NCI-H82 (cell line): Measurements from ENCODE around the gene DAAM1.

Experiments
- DNase-seq: peaks from one replicate; lab custom pipeline; 2025; lab: John Stamatoyannopoulos, UW

The DAAM1 gene

GRCh38 chr14:59188461-59189090 is at the start of gene DAAM1:
Gene DAAM1 (plus strand): TSS chr14:59188667. CDS start chr14:59263478, 74,811 bp downstream.
- DNase-seq = peak; percentile 99

DNA sequence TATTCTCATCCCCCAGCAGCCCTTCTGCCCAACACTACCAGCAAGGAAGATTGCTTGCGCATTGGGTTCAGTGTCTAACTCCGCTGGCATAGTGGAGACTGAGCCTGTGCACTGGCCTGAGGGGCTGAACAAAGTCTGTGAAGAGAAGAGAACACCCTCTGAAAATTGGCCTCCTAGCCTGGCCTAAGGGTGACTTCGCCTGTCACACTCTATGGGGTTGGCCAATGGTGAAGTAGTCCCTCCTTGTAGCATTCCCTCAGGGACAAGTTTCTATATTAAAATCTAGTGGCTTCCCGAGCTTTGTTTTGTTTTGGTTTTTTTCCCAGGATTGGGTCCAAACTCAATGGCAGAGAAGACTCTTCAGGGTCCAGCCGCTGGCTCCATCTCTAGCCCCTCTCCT is 49.1 kb upstream of the DAAM1 start:
- DNase-seq = no peak

- DNase-seq = peak; percentile 63
These were observed 48.2 kb upstream of the DAAM1 start for GRCh38 chr14:59140106-59140843.

DNA sequence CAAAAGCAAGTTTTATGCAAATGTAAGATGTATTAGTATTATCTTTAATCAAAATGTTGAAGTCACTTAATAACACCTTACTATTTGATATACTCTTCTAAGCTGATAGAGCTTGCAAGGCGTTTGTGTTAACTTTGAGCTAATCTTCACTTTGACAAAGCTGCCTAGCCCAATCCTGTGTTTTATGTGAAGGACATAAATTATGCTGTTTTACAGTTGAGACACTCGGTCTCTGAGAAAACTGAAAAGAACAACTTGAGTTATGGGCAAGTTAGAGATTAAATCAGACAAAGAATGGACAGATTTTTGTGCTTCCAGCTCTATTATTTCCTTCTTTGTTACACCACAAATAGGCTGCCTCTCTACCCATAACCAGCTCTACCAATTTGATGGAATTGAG is 42.0 kb upstream of the DAAM1 start:
- no peak for DNase-seq

GRCh38 chr14:59147007-59147406 is 41.5 kb upstream of the DAAM1 start:
- no peak for DNase-seq

- no peak for DNase-seq
These were observed 40.0 kb upstream of the DAAM1 start for GRCh38 chr14:59148334-59148900.

- DNase-seq = no peak
These were observed 37.5 kb upstream of the DAAM1 start for GRCh38 chr14:59150990-59151389.

- DNase-seq = no peak
These were observed 34.1 kb upstream of the DAAM1 start for GRCh38 chr14:59154373-59154772.

DNA sequence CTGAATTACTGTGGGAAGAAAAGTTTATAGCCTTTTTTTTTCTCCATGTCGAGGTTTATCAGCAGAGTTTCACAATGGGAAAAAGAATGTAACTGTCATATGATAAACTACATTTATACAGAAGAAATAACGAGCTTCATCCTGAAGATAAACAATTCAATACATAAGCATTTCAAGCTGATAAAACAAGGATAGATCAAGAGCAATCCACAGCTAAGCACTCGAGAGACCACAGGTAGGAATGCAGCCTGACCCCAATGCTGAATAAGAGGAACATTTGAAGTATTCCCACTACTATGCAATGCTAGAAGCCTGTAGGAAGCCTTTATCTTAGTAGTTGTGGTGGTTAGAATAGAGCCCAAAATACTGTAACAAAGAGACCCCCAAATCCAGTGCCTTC is 32.6 kb upstream of the DAAM1 start:
- DNase-seq = no peak

DNA sequence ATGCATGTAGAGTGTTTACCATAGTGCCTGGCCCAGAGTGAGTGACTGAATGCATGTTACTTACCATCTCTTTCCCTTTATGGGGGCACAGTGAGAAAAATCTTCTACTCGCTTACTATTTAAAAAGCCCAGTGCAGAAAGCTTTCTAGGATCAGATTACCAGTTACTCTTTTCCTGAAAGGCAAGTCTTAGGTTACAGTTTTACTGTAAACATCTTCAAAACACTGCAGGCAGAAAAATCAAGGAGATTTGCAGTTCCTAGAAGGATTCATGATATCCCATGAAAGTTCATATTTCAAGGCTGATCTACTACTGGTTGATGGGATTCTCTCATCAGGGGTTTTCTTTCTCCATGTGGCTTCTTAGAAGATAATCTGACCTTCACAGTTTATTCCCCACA is 29.3 kb upstream of the DAAM1 start:
- DNase-seq = no peak

GRCh38 chr14:59160506-59160905 is 28.0 kb upstream of the DAAM1 start:
- DNase-seq = no peak

GRCh38 chr14:59161561-59162175 is 26.8 kb upstream of the DAAM1 start:
- DNase-seq = no peak

DNA sequence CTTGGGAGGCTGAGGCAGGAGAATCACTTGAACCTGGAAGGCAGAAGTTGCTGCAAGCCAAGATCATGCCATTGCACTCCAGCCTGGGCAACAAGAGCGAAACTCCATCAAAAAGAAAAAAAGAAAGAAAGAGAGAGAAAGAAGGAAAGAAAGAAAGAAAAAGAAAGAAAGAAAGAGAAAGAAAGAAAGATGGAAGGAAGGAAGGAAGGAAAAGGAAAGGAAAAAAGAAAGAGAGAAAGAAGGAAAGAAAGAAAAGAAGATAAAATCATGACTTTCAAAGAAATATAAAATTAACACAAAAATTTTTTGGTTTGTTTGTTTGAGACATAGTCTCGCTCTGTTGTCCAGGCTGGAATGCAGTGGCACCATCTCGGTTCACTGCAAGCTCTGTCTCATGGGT is 22.2 kb upstream of the DAAM1 start:
- DNase-seq = no peak

GRCh38 chr14:59175404-59175803 is 13.1 kb upstream of the DAAM1 start:
- no peak for DNase-seq

DNA sequence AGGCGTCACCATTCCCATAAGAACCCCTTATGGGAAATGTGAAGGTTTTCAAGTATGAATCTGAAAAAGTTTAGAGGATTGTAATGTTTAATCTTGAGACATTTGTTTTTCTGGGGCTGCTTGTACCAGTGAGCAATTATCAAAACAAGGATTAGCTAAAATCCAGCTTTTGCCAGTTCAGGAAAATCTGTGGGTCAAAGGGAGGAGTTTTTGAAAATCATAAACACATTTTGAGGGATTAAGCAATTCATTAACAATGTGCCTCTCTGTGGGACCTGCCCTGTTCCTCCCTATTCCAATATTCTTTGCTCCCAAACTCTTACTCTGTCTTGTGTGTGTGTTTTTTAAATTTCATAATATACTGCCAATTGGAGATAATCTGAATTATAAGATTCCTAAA is 11.7 kb upstream of the DAAM1 start:
- no peak for DNase-seq

DNA sequence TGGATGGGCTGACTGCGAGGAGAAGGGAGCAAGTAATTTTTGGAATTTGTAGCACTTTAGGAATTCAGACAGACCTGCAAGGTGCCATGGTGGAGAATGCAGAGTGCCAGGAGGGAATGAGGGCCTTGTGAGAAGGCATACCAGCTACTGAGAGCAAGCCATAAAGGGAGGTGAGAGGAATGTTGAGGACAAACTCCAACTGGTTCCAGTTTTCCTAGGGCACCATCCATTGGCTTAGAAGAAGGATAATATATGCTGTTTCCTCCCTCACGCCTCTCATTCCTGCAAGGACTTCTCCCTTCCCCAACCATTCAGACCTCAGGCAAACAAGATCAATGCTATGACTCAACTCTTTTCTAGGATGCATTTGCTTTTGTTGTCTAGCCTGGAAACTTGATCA is 11.2 kb upstream of the DAAM1 start:
- DNase-seq = no peak

DNA sequence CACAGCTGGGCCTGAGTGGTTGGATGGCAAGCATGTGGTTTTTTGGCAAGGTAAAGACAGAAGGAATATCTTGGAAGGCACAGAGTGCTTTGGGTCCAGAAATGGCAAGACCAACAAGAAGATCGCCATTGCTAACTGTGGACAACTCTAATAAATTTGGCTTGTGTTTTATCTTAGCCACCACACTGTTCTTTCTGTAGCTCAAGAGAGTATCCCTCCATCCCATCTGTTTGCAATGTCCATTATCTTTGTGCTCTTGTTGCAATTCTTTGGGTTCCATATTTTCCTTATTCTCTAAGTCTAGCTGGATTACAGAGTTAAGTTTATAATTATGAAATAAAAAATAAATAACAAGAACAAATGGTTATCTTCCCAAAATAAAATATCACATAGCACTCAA is 6.7 kb upstream of the DAAM1 start:
- no peak for DNase-seq

GRCh38 chr14:59182641-59183040 is 5.8 kb upstream of the DAAM1 start:
- no peak for DNase-seq

DNA sequence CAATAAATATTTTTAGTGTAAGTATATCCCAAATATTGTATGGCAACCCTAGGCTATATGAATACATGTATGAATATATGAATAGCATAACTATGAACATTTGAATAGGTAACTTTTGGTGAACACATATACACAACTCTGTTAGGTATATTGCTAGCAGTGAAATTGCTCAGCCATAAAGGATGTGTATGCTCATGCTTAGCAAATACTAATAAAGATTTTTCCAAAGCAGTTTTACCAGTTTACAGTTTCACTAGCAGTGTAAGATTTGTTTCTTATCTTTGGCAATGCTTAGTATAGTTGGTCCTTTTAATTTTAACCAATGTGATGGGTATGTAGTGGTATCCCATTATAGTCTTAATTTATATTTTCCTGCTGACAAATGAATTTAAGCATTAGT is 5.3 kb upstream of the DAAM1 start:
- DNase-seq = no peak

GRCh38 chr14:59184396-59184795 is 4.1 kb upstream of the DAAM1 start:
- no peak for DNase-seq

DNA sequence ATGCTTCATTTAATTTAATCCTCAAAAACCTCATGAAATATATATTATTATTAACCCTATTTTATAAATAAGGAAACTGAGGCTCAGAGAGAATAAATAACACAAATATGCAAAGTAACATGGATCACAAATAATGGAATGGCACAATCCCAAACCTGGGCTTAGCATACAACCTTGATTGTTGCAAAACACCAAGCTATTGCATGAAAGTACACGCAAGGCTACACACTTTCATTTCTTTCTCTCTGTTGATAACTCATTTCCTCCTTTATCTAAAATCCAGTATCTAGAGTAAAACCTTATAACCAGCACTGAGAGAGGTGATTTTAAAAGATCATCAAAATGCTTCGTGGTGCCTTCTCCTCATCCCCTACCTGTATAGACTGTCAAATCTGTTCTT is 2.8 kb upstream of the DAAM1 start:
- no peak for DNase-seq

DNA sequence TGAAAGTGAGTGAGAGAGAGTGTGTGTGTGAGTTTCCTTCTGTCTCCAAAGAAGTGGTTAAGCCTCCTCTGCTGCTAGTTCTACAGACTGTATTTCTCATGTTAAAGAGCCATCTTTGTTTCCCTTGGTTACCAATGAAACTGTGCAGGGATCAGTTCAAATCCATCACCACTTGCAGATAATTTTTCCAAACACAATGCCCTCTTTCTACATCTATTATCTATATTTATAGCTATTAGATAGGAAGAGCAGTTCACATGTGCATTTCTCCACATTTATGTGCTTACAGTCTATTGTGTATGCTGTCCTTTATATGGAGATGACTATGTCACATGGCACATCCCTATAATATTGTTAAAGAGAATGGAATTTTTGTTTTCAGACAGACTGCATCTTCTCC is 2.2 kb upstream of the DAAM1 start:
- DNase-seq = no peak

- DNase-seq = no peak
These were observed 1.3 kb upstream of the DAAM1 start for GRCh38 chr14:59187118-59187517.
